Loucy (cell line): Measurements from ENCODE around the gene LMO4.

Experiments
- EZH2phosphoT487 ChIP-seq: fragments of 200-600 bp; IDR thresholded peaks from 2 replicates; pipeline ENCODE4 v1.6.1; 2018; ENCODE audit warnings: antibody characterized with exemption, mild to moderate bottlenecking, moderate library complexity, borderline replicate concordance
- TF ChIP-seq, protein P1 (sequence below): fragments of 200-600 bp; sonication (generic); conservative IDR thresholded peaks from 2 replicates; pipeline ENCODE4 v1.5.1; 2014; ENCODE audit warnings: mild to moderate bottlenecking, antibody characterized with exemption, low read length

DNA sequence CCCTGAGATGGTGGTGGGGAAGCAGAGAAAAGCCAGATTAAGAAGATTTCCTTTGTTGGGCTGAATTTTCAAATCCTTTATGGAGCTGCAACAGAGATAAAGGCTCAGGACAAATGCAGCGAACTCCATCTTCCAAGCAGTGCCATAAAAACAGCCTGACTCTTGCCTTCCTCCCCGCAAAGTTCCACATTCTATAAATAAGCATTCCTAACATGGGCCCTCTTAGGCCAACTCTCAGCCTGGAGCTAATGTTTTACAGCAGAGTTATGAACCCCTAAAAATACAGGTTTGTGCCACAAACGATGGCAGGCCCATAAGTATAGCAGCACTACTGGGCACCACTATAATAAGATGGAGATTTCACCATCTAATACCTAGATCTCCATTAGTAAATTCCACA, 27.2 kb downstream of the LMO4 start:
- TF ChIP-seq, protein P1, sequence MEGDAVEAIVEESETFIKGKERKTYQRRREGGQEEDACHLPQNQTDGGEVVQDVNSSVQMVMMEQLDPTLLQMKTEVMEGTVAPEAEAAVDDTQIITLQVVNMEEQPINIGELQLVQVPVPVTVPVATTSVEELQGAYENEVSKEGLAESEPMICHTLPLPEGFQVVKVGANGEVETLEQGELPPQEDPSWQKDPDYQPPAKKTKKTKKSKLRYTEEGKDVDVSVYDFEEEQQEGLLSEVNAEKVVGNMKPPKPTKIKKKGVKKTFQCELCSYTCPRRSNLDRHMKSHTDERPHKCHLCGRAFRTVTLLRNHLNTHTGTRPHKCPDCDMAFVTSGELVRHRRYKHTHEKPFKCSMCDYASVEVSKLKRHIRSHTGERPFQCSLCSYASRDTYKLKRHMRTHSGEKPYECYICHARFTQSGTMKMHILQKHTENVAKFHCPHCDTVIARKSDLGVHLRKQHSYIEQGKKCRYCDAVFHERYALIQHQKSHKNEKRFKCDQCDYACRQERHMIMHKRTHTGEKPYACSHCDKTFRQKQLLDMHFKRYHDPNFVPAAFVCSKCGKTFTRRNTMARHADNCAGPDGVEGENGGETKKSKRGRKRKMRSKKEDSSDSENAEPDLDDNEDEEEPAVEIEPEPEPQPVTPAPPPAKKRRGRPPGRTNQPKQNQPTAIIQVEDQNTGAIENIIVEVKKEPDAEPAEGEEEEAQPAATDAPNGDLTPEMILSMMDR, result no peak
- TF ChIP-seq EZH2phosphoT487, result no peak
